ENCODE results near the gene SFTPB.
"Not testable (repeated sequence)": the region's sequence is repeated elsewhere in the genome, so short reads cannot be mapped to it uniquely, and the experiment has no call there.

SFTPB gene

DNA sequence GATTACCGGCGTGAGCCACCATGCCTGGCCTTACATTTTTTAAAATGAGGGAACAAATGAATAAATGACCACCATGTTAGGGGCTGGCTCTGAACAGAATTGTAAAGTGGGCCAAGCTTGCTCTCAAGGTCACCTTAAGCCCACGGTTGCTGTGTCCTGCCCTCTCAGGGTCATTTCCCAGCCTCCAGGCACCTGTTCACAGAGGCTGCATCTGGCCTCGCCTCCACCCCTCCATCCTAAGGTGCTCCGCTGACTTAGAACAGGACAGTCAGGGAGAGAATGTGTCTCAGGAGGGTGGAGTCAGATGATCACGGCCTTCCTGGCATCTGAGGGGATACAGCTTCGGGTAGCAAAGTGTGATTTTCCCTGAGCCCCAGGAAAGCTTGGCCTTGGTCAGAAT lies 7.3 kb downstream of the SFTPB start:
- Histone ChIP-seq H3K23ac (ENCODE audit: low read depth, low read length, poor library complexity) (no peak overlapping the region), H3K14ac (ENCODE audit: low read length) (peak overlapping the region; percentile 38), H3K4me1 (ENCODE audit: control insufficient read depth in 2 of 2, insufficient read depth in 1 of 2, low read depth in 1 of 2, low read length in 2 of 2) (no peaks in the 10 kb centered on the region), H4K8ac (ENCODE audit: low read depth, low read length) (no peak overlapping the region), H3K4ac (ENCODE audit: low read length) (no peak overlapping the region), H2BK120ac (ENCODE audit: low read depth, low read length) (no peak overlapping the region), H3K4me2 (ENCODE audit: insufficient read depth, low read length, poor library complexity, severe bottlenecking) (no peak overlapping the region), H3K9ac (ENCODE audit: low read depth, low read length, poor library complexity) (peak overlapping the region; percentile 12), H3K18ac (ENCODE audit: low read length) (no peak overlapping the region), H2AK5ac (ENCODE audit: low read depth, low read length) (no peak overlapping the region), H4K91ac (ENCODE audit: low read depth, low read length, poor library complexity) (no peak overlapping the region), H2BK12ac (ENCODE audit: low read length) (no peak overlapping the region), H3K27me3 (ENCODE audit: control insufficient read depth in 3 of 3, insufficient read depth in 3 of 3, low read depth in 1 of 3, low read length in 3 of 3) (no peaks in the 10 kb centered on the region), H2BK5ac (ENCODE audit: low read length) (no peak overlapping the region), H2BK15ac (ENCODE audit: low read length) (no peak overlapping the region), H3K9me3 (replicated peaks in 1 of 2; ENCODE audit: control insufficient read depth in 2 of 2, insufficient read depth in 1 of 2, low read depth in 1 of 2, low read length in 2 of 2) (no peaks in the 10 kb centered on the region), H2AFZ (ENCODE audit: low read length) (no peak overlapping the region), H3K36me3 (replicated peaks in 1 of 2; ENCODE audit: control insufficient read depth in 2 of 2, insufficient read depth in 2 of 2, low read length in 2 of 2) (peaks cover 4 to 27% of the 10 kb centered on the region in 2 donors), H3K27ac (replicated peaks; ENCODE audit: low read length) (no peak overlapping the region), H3K4me3 (ENCODE audit: low read length in 2 of 2) (no peak overlapping the region), H3K79me1 (ENCODE audit: low read depth, low read length) (no peaks in the 10 kb centered on the region)
- whole genome bisulfite sequencing, 2 donors (ENCODE audit: extremely low coverage in 2 of 2, insufficient read length in 2 of 2, insufficient replicate concordance in 1 of 2): no CpG with 5 or more reads among the region's 7 CpGs
- no peak for DNase-seq (ENCODE audit: low spot score)

DNA sequence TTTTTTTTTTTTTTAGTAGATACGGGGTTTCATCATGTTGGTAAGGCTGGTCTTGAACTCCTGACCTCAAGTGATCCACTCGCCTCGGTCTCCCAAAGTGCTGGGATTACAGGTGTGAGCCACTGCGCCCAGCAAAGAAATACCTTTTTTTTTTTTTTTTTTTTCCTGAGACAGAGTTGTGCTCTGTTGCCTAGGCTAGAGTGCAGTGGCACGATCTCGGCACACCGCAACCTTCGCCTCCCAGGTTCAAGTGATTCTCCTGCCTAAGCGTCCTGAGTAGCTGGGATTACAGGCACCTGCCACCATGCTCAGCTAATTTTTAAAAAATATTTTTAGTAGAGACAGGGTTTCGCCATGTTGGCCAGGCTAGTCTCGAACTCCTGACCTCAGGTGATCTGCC lies 7.7 kb downstream of the SFTPB start:
- not testable (repeated sequence) for H2AFZ ChIP-seq (ENCODE audit: low read length); H3K4me2 ChIP-seq (ENCODE audit: insufficient read depth, low read length, poor library complexity, severe bottlenecking); H3K79me1 ChIP-seq (ENCODE audit: low read depth, low read length); H3K14ac ChIP-seq (ENCODE audit: low read length); H3K4me3 ChIP-seq (ENCODE audit: low read length in 2 of 2); H4K8ac ChIP-seq (ENCODE audit: low read depth, low read length); H3K18ac ChIP-seq (ENCODE audit: low read length); H4K91ac ChIP-seq (ENCODE audit: low read depth, low read length, poor library complexity); H2BK5ac ChIP-seq (ENCODE audit: low read length); H3K27me3 ChIP-seq (ENCODE audit: control insufficient read depth in 3 of 3, insufficient read depth in 3 of 3, low read depth in 1 of 3, low read length in 3 of 3); H2BK120ac ChIP-seq (ENCODE audit: low read depth, low read length); DNase-seq (ENCODE audit: low spot score); H3K23ac ChIP-seq (ENCODE audit: low read depth, low read length, poor library complexity); H3K4me1 ChIP-seq (ENCODE audit: control insufficient read depth in 2 of 2, insufficient read depth in 1 of 2, low read depth in 1 of 2, low read length in 2 of 2); H2AK5ac ChIP-seq (ENCODE audit: low read depth, low read length); H2BK12ac ChIP-seq (ENCODE audit: low read length); H3K4ac ChIP-seq (ENCODE audit: low read length); H3K9ac ChIP-seq (ENCODE audit: low read depth, low read length, poor library complexity); H2BK15ac ChIP-seq (ENCODE audit: low read length); H3K9me3 ChIP-seq (replicated peaks in 1 of 2; ENCODE audit: control insufficient read depth in 2 of 2, insufficient read depth in 1 of 2, low read depth in 1 of 2, low read length in 2 of 2); H3K27ac ChIP-seq (replicated peaks; ENCODE audit: low read length)
- peaks cover 4 to 30% of the 10 kb centered on the region in 2 donors for H3K36me3 ChIP-seq (replicated peaks in 1 of 2; ENCODE audit: control insufficient read depth in 2 of 2, insufficient read depth in 2 of 2, low read length in 2 of 2)
- WGBS, 2 donors (ENCODE audit: extremely low coverage in 2 of 2, insufficient read length in 2 of 2, insufficient replicate concordance in 1 of 2): no CpG with 5 or more reads among the region's 11 CpGs

- WGBS, 2 donors (ENCODE audit: extremely low coverage in 2 of 2, insufficient read length in 2 of 2, insufficient replicate concordance in 1 of 2): no CpG with 5 or more reads among the region's 13 CpGs
- Histone ChIP-seq H3K4me3 (ENCODE audit: low read length in 2 of 2) (peak overlapping the region in 1 of 2 donors; percentile 43), H4K8ac (ENCODE audit: low read depth, low read length) (no peak overlapping the region)
These were observed 8.5 kb downstream of the SFTPB start for GRCh38 chr2:85659324-85659981.

DNA sequence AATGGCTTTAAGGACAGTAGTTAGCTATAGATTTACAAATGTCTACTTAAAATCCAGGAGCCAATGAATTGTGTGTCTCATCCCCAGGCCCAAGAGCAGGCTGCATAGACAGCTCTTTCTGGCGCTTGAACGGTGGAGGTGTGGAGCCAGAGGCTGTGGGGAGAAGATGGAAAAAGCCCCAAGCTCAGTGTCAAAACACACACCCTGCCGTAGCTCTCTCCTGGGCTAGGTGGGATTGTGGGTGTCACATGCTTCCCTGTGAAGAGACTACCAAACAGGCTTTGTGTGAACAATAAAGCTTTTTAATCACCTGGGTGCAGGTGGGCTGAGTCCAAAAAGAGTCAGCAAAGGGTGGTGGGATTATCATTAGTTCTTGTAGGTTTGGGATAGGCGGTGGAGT lies 10.6 kb downstream of the SFTPB start:
- not testable (repeated sequence) for H2BK120ac ChIP-seq (ENCODE audit: low read depth, low read length); H2AK5ac ChIP-seq (ENCODE audit: low read depth, low read length); H3K27me3 ChIP-seq (ENCODE audit: control insufficient read depth in 3 of 3, insufficient read depth in 3 of 3, low read depth in 1 of 3, low read length in 3 of 3); H3K4ac ChIP-seq (ENCODE audit: low read length); H2BK12ac ChIP-seq (ENCODE audit: low read length); H3K27ac ChIP-seq (replicated peaks; ENCODE audit: low read length); DNase-seq (ENCODE audit: low spot score); H2BK15ac ChIP-seq (ENCODE audit: low read length); H3K18ac ChIP-seq (ENCODE audit: low read length); H3K79me1 ChIP-seq (ENCODE audit: low read depth, low read length); H3K9me3 ChIP-seq (replicated peaks in 1 of 2; ENCODE audit: control insufficient read depth in 2 of 2, insufficient read depth in 1 of 2, low read depth in 1 of 2, low read length in 2 of 2); H3K23ac ChIP-seq (ENCODE audit: low read depth, low read length, poor library complexity); H2AFZ ChIP-seq (ENCODE audit: low read length); H3K4me3 ChIP-seq (ENCODE audit: low read length in 2 of 2); H3K14ac ChIP-seq (ENCODE audit: low read length); H3K9ac ChIP-seq (ENCODE audit: low read depth, low read length, poor library complexity); H4K91ac ChIP-seq (ENCODE audit: low read depth, low read length, poor library complexity); H4K8ac ChIP-seq (ENCODE audit: low read depth, low read length); H2BK5ac ChIP-seq (ENCODE audit: low read length); H3K4me1 ChIP-seq (ENCODE audit: control insufficient read depth in 2 of 2, insufficient read depth in 1 of 2, low read depth in 1 of 2, low read length in 2 of 2); H3K4me2 ChIP-seq (ENCODE audit: insufficient read depth, low read length, poor library complexity, severe bottlenecking)
- peaks cover 5 to 52% of the 10 kb centered on the region in 2 donors for H3K36me3 ChIP-seq (replicated peaks in 1 of 2; ENCODE audit: control insufficient read depth in 2 of 2, insufficient read depth in 2 of 2, low read length in 2 of 2)
- no CpG with 5 or more reads among the region's 4 CpGs for WGBS, 2 donors (ENCODE audit: extremely low coverage in 2 of 2, insufficient read length in 2 of 2, insufficient replicate concordance in 1 of 2)

More at GRCh38 chr2:85659324-85659981, 8.5 kb downstream of the SFTPB start:
- no peak overlapping the region for H2AFZ ChIP-seq (ENCODE audit: low read length)
- H2BK15ac ChIP-seq (ENCODE audit: low read length): no peak overlapping the region
- peak overlapping the region; percentile 45 for H3K9ac ChIP-seq (ENCODE audit: low read depth, low read length, poor library complexity)
- H2BK120ac ChIP-seq (ENCODE audit: low read depth, low read length): no peak overlapping the region
- H3K4ac ChIP-seq (ENCODE audit: low read length): no peak overlapping the region
- no peaks in the 10 kb centered on the region for H3K9me3 ChIP-seq (replicated peaks in 1 of 2; ENCODE audit: control insufficient read depth in 2 of 2, insufficient read depth in 1 of 2, low read depth in 1 of 2, low read length in 2 of 2)
- H2AK5ac ChIP-seq (ENCODE audit: low read depth, low read length): no peak overlapping the region
- no peak overlapping the region for H4K91ac ChIP-seq (ENCODE audit: low read depth, low read length, poor library complexity)
- no peak overlapping the region for H3K18ac ChIP-seq (ENCODE audit: low read length)
- H3K23ac ChIP-seq (ENCODE audit: low read depth, low read length, poor library complexity): no peak overlapping the region
- peaks cover 4 to 32% of the 10 kb centered on the region in 2 donors for H3K36me3 ChIP-seq (replicated peaks in 1 of 2; ENCODE audit: control insufficient read depth in 2 of 2, insufficient read depth in 2 of 2, low read length in 2 of 2)
- no peak overlapping the region for H2BK12ac ChIP-seq (ENCODE audit: low read length)
- H3K79me1 ChIP-seq (ENCODE audit: low read depth, low read length): no peaks in the 10 kb centered on the region
- H3K4me1 ChIP-seq (ENCODE audit: control insufficient read depth in 2 of 2, insufficient read depth in 1 of 2, low read depth in 1 of 2, low read length in 2 of 2): no peaks in the 10 kb centered on the region
- H3K27me3 ChIP-seq (ENCODE audit: control insufficient read depth in 3 of 3, insufficient read depth in 3 of 3, low read depth in 1 of 3, low read length in 3 of 3): no peaks in the 10 kb centered on the region
- H2BK5ac ChIP-seq (ENCODE audit: low read length): peak overlapping the region; percentile 43
- no peak overlapping the region for H3K14ac ChIP-seq (ENCODE audit: low read length)
- no peak for DNase-seq (ENCODE audit: low spot score)
- no peak overlapping the region for H3K27ac ChIP-seq (replicated peaks; ENCODE audit: low read length)
- H3K4me2 ChIP-seq (ENCODE audit: insufficient read depth, low read length, poor library complexity, severe bottlenecking): no peak overlapping the region
